Loucy (cell line): ENCODE data around the gene TAS2R3.

Experiments
- EZH2phosphoT487 ChIP-seq: fragments of 200-600 bp; IDR thresholded peaks from 2 replicates; pipeline ENCODE4 v1.6.1; 2018; ENCODE audit warnings: antibody characterized with exemption, mild to moderate bottlenecking, moderate library complexity, borderline replicate concordance
- TF ChIP-seq, protein P1 (sequence below): fragments of 200-600 bp; sonication (generic); conservative IDR thresholded peaks from 2 replicates; pipeline ENCODE4 v1.5.1; 2014; ENCODE audit warnings: mild to moderate bottlenecking, antibody characterized with exemption, low read length

DNA sequence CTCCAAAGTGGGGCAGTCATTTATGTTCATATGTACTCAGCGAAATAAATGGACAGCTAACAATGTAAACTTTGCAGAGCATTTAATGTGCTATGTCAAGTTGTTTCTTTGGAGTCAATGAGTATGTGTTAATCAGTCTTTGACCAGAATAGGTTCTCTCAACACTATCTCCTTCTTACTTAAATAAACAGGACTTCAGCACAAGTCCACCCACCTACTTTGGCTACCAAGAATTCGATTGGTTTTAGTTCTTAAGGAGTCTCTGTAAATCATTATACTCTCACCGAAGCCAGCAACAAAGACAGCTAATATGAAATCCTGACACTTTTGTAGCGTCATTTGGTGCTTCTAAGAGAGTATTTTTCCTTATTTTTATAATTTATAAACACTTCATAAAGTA lies 48.9 kb upstream of the TAS2R3 start:
- TF ChIP-seq, protein P1, sequence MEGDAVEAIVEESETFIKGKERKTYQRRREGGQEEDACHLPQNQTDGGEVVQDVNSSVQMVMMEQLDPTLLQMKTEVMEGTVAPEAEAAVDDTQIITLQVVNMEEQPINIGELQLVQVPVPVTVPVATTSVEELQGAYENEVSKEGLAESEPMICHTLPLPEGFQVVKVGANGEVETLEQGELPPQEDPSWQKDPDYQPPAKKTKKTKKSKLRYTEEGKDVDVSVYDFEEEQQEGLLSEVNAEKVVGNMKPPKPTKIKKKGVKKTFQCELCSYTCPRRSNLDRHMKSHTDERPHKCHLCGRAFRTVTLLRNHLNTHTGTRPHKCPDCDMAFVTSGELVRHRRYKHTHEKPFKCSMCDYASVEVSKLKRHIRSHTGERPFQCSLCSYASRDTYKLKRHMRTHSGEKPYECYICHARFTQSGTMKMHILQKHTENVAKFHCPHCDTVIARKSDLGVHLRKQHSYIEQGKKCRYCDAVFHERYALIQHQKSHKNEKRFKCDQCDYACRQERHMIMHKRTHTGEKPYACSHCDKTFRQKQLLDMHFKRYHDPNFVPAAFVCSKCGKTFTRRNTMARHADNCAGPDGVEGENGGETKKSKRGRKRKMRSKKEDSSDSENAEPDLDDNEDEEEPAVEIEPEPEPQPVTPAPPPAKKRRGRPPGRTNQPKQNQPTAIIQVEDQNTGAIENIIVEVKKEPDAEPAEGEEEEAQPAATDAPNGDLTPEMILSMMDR, result no peak
- no peak for TF ChIP-seq EZH2phosphoT487
